Osteoblast (primary cell): ENCODE results near the gene AHNAK2. TPM values are rescaled to one million over a fixed set of nuclear protein-coding genes. Genes with fewer than 3 reads are reported as not detected.

ENCODE experiments used
- DNase-seq: peaks from one replicate; pipeline ENCODE4 v3.0.0; 2011; ENCODE audit warnings: low spot score, mixed read lengths; ENCODE audit not compliant: insufficient read length; ENCODE audit errors: missing footprints
- H2AFZ ChIP-seq: 2 replicates; pipeline ENCODE4 v1.6.0; 2011; ENCODE audit warnings: mild to moderate bottlenecking, low read length
- H3K27ac ChIP-seq: 2 replicates; pipeline ENCODE4 v1.5.1; 2011; ENCODE audit warnings: mild to moderate bottlenecking, low read depth, low read length, moderate library complexity
- H3K27me3 ChIP-seq: 2 replicates; pipeline ENCODE4 v1.6.0; 2012; ENCODE audit warnings: mild to moderate bottlenecking, control low read depth, inconsistent platforms, low read length, moderate library complexity; ENCODE audit not compliant: insufficient read depth
- H3K36me3 ChIP-seq: 2 replicates; pipeline ENCODE4 v1.5.1; 2011; ENCODE audit warnings: mild to moderate bottlenecking, low read length, control low read depth, moderate library complexity; ENCODE audit not compliant: insufficient read depth
- H3K4me1 ChIP-seq: 2 replicates; pipeline ENCODE4 v1.5.1; 2011; ENCODE audit warnings: mild to moderate bottlenecking, low read length, control low read depth, moderate library complexity; ENCODE audit not compliant: insufficient read depth
- H3K4me2 ChIP-seq: 2 replicates; pipeline ENCODE4 v1.6.0; 2011; ENCODE audit warnings: mild to moderate bottlenecking, low read length; ENCODE audit not compliant: insufficient read depth
- H3K4me3 ChIP-seq: fragments of 200-600 bp; sonication (generic); 3 replicates; pipeline ENCODE4 v1.5.1; 2012; ENCODE audit warnings: mild to moderate bottlenecking, low read length, inconsistent platforms; ENCODE audit not compliant: insufficient read depth
- H3K79me2 ChIP-seq: 2 replicates; pipeline ENCODE4 v1.6.0; 2012; ENCODE audit warnings: mild to moderate bottlenecking, low read length, control low read depth, inconsistent platforms; ENCODE audit not compliant: insufficient read depth
- H3K9me3 ChIP-seq: 2 replicates; pipeline ENCODE4 v1.5.1; 2011; ENCODE audit warnings: low read depth, low read length, control low read depth
- H4K20me1 ChIP-seq: 2 replicates; pipeline ENCODE4 v1.6.0; 2012; ENCODE audit warnings: mild to moderate bottlenecking, low read length, control low read depth; ENCODE audit not compliant: insufficient read depth
- total RNA-seq: library from RNA; depleted of rRNA; stranded (reverse); fragments of >200 nt; gene quantifications from 2 replicates; pipeline ENCODE4 v1.2.3, GENCODE V29; 2012
- TF ChIP-seq, protein P1 (sequence below): IDR thresholded peaks from 2 replicates; pipeline ENCODE4 v1.5.1; 2011; ENCODE audit warnings: mild to moderate bottlenecking, low read depth, low read length, moderate library complexity; ENCODE audit errors: extremely low read depth

The AHNAK2 gene
- total RNA-seq, 1 donor = 30.8 TPM

DNA sequence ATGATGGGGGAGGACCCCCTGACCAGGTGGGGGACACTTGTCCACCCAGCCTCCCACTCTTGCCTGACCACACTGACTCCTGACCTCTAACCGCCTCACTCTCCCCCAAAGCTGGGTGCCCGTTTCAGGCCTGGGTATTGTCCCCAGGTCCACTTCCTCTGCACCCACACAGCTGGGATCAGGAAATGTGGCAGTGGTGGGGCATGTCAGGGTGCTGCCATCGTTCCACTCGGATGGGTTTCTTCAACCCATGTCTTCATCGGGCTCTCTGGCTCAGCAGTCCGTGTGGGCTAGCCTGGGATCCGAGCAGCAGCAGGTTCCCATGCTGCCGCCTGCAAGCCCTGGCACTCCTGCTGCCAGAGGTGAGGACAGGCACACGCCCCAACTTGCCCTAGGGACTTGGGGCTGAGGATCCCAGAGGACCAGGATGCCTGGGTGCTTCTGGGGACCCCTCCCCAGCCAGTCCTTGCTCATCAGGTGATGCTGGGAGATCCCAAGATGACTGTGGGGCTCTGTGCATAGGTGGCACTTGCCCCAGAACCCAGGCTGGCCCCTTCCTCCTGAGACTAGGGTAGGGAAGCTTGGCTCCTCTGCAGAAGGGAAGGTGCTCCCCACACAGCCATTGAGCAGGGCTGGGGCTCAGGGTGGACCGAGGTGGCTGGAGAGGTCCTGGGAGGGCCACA is 4.5 kb upstream of the AHNAK2 start:
- Histone ChIP-seq H4K20me1 (no peaks in the 10 kb centered on the region), H3K27ac (no peak overlapping the region), H3K4me2 (no peak overlapping the region), H3K36me3 (no peaks in the 10 kb centered on the region), H3K27me3 (no peaks in the 10 kb centered on the region), H3K4me3 (no peak overlapping the region), H3K79me2 (peaks cover 11% of the 10 kb centered on the region), H3K9me3 (no peaks in the 10 kb centered on the region), H2AFZ (no peak overlapping the region), H3K4me1 (peaks cover 10% of the 10 kb centered on the region)
- TF ChIP-seq, protein P1, sequence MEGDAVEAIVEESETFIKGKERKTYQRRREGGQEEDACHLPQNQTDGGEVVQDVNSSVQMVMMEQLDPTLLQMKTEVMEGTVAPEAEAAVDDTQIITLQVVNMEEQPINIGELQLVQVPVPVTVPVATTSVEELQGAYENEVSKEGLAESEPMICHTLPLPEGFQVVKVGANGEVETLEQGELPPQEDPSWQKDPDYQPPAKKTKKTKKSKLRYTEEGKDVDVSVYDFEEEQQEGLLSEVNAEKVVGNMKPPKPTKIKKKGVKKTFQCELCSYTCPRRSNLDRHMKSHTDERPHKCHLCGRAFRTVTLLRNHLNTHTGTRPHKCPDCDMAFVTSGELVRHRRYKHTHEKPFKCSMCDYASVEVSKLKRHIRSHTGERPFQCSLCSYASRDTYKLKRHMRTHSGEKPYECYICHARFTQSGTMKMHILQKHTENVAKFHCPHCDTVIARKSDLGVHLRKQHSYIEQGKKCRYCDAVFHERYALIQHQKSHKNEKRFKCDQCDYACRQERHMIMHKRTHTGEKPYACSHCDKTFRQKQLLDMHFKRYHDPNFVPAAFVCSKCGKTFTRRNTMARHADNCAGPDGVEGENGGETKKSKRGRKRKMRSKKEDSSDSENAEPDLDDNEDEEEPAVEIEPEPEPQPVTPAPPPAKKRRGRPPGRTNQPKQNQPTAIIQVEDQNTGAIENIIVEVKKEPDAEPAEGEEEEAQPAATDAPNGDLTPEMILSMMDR = no peak
- peak; percentile 74 for DNase-seq

DNA sequence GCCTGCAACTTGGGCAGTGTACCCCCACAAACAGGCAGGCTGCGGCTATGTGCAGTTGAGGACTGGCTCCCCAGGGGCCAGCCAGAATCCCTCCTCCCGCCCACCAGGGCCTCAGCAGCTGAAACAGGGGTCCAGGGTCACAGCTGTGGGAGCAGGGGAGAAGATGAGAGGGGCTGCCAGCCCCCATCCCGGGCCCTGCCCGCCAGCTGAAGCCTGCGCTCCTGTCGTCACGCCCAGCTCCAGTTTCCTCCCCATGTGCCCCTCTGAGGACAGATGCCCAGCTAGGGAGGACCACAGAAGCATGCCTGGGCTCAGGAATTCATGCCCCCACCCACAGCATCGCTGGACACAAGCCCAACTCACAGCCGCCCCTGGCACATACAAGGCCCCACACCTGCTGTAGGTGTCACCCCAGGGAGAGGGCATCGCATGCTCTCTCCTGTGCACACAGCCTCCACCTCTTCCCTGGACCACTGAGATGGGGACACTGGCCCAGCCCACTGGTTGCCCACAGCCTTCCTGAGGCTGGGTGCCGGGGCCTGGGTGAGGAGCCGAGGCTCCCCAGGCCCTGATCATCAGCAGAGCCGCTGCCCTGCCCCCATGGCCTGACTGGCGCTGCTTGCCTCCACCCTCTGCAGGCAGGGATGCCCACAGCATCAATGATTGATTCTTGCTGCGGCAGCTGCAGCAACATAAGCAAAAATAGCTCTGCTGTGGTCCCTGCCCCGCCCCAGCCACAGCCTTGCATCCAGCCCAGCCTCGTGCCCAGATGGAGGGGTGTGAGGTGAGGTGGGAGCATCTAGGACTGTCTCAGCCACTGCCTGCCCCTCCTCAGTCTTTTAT is 3.7 kb upstream of the AHNAK2 start:
- H3K4me2 ChIP-seq = no peak overlapping the region
- H4K20me1 ChIP-seq = no peaks in the 10 kb centered on the region
- peak; percentile 82 for DNase-seq
- H2AFZ ChIP-seq = no peak overlapping the region
- H3K4me3 ChIP-seq = no peak overlapping the region
- no peaks in the 10 kb centered on the region for H3K36me3 ChIP-seq
- TF ChIP-seq, protein P1 = no peak
- no peaks in the 10 kb centered on the region for H3K9me3 ChIP-seq
- H3K27ac ChIP-seq = no peak overlapping the region
- H3K79me2 ChIP-seq = peaks cover 9% of the 10 kb centered on the region
- H3K4me1 ChIP-seq = peaks cover 11% of the 10 kb centered on the region
- no peaks in the 10 kb centered on the region for H3K27me3 ChIP-seq

DNA sequence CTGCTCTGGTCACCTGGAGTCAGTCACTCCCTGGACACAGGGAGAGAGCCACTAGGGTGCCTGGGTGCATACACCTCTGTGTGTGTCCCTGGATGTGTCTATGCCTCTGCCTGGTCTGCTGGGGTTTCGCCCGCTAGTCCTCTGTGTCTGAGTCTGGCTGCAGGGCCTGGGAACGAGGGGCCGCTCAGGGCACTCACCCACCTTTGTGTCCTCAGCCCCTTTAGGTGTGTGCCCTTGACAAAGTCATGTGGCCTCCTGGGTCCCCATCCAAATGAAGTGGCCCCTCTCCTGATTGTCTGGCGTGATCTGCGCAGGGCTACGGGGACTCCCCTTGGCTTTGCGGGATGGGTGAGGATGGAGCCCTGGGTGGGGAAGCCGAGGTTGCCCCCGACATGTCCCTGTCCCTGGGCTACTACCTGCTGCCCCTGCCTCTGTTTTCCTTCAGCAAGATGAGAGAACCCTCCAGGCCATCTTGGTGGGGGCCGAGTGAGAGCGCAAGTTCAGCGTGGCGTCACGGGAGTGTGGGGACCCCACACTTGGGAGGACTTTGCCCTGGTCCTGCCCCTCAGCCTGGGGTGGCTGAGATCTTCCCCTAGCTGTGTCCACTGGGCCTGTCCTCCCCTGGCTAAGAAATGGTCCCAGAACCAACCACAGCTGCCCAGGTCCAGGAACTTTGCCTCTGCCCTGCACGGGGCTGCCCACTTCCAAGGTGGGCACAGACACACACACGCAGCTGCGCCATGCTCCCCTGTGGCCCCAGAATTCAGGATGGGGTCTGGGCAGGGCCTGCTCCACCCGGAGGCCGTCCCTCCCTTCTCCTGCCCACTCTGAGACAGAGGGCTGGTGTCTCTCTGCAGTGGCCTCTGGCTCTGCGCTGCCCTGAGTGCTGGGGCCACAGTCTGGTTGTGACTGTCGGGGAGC is 2.7 kb upstream of the AHNAK2 start:
- H3K4me1 ChIP-seq = peaks cover 4% of the 10 kb centered on the region
- no peaks in the 10 kb centered on the region for H4K20me1 ChIP-seq
- H2AFZ ChIP-seq = no peak overlapping the region
- peak; percentile 77 for DNase-seq
- no peaks in the 10 kb centered on the region for H3K36me3 ChIP-seq
- no peaks in the 10 kb centered on the region for H3K27me3 ChIP-seq
- H3K79me2 ChIP-seq = no peaks in the 10 kb centered on the region
- H3K9me3 ChIP-seq = no peaks in the 10 kb centered on the region
- H3K4me2 ChIP-seq = no peak overlapping the region
- TF ChIP-seq, protein P1 = no peak
- no peak overlapping the region for H3K27ac ChIP-seq
- no peak overlapping the region for H3K4me3 ChIP-seq
